H1 (cell line): ENCODE data around the gene R3HDM2. TPM values are rescaled to one million over a fixed set of nuclear protein-coding genes. Genes with fewer than 3 reads are reported as not detected.

Source experiments
- ATF2 ChIP-seq: IDR thresholded peaks from 2 replicates; pipeline ENCODE4 v1.6.1; 2012; ENCODE audit warnings: low read length, inconsistent platforms
- BRCA1 ChIP-seq: IDR thresholded peaks from 2 replicates; pipeline ENCODE4 v1.6.1; 2012; ENCODE audit warnings: low read depth, low read length, improper control_type of control experiment
- CBX5 ChIP-seq: fragments of 300-800, 300-1000 bp; sonication (generic); IDR thresholded peaks from 2 replicates; pipeline ENCODE4 v1.7.1; 2016; ENCODE audit warnings: antibody characterized with exemption, low read length, low read depth
- CHD2 ChIP-seq: IDR thresholded peaks from 2 replicates; pipeline ENCODE4 v1.6.1; 2012; ENCODE audit warnings: low read length, improper control_type of control experiment
- CREB1 ChIP-seq: IDR thresholded peaks from 2 replicates; pipeline ENCODE4 v1.6.1; 2012; ENCODE audit warnings: inconsistent platforms
- CTCF ChIP-seq, 3 experiments: IDR thresholded peaks; 1 replicate in 2 of 3; 2 replicates in 1 of 3; pipeline versions ENCODE4 v1.5.1 to v1.6.1; 2011; ENCODE audit warnings: low read length in 3 of 3, mild to moderate bottlenecking in 3 of 3, inconsistent platforms in 2 of 3, low read depth in 1 of 3, moderate library complexity in 1 of 3; ENCODE audit not compliant: insufficient read depth in 1 of 3; ENCODE audit errors: control extremely low read depth in 1 of 3
- EZH2 ChIP-seq: fragments of 200-600 bp; sonication (generic); IDR thresholded peaks from 2 replicates; pipeline ENCODE4 v1.7.1; 2012; ENCODE audit warnings: low read depth, mild to moderate bottlenecking, moderate library complexity, low read length, inconsistent platforms; ENCODE audit not compliant: severe bottlenecking
- GABPA ChIP-seq: IDR thresholded peaks from 2 replicates; pipeline ENCODE4 v1.6.1; 2011; ENCODE audit warnings: mild to moderate bottlenecking, low read length, moderate library complexity, borderline replicate concordance; ENCODE audit not compliant: insufficient read depth
- JUN ChIP-seq: IDR thresholded peaks from 2 replicates; pipeline ENCODE4 v1.6.1; 2011; ENCODE audit warnings: low read depth, mild to moderate bottlenecking, improper control_type of control experiment, low read length
- MAFK ChIP-seq: IDR thresholded peaks from 2 replicates; pipeline ENCODE4 v1.6.1; 2012; ENCODE audit warnings: low read depth, mild to moderate bottlenecking, improper control_type of control experiment, low read length
- NRF1 ChIP-seq: IDR thresholded peaks from 2 replicates; pipeline ENCODE4 v1.6.1; 2011; ENCODE audit warnings: mild to moderate bottlenecking, low read depth, low read length, improper control_type of control experiment
- POU5F1 ChIP-seq: IDR thresholded peaks from 2 replicates; pipeline ENCODE4 v1.6.1; 2011; ENCODE audit warnings: low read depth, mild to moderate bottlenecking, low read length, moderate library complexity
- RFX5 ChIP-seq: IDR thresholded peaks from 2 replicates; pipeline ENCODE4 v1.6.1; 2011; ENCODE audit warnings: low read depth, low read length, improper control_type of control experiment, borderline replicate concordance
- SAP30 ChIP-seq: fragments of 300-600 bp; sonication (generic); IDR thresholded peaks from 2 replicates; pipeline ENCODE4 v1.7.1; 2012; ENCODE audit warnings: low read length, moderate library complexity, mild to moderate bottlenecking, inconsistent platforms; ENCODE audit not compliant: insufficient read depth, insufficient replicate concordance
- SIN3A ChIP-seq, 2 experiments: IDR thresholded peaks in 1 of 2; conservative IDR thresholded peaks in 1 of 2; 2 replicates each; pipeline ENCODE4 v1.6.1; 2011 to 2012; ENCODE audit warnings: low read length in 2 of 2, improper control_type of control experiment in 1 of 2, low read depth in 1 of 2, mild to moderate bottlenecking in 1 of 2
- SIRT6 ChIP-seq: IDR thresholded peaks from one replicate; pipeline ENCODE4 v1.7.1; 2012; ENCODE audit warnings: low read length, inconsistent platforms
- SP2 ChIP-seq: IDR thresholded peaks from 2 replicates; pipeline ENCODE4 v1.6.1; 2012; ENCODE audit warnings: mild to moderate bottlenecking, low read length, inconsistent platforms
- SRF ChIP-seq: IDR thresholded peaks from 2 replicates; pipeline ENCODE4 v1.6.1; 2011; ENCODE audit warnings: mild to moderate bottlenecking, low read depth, low read length, moderate library complexity
- TAF1 ChIP-seq: IDR thresholded peaks from 2 replicates; pipeline ENCODE4 v1.6.1; 2011; ENCODE audit warnings: mild to moderate bottlenecking, low read depth, low read length
- TCF12 ChIP-seq: IDR thresholded peaks from 2 replicates; pipeline ENCODE4 v1.6.1; 2011; ENCODE audit warnings: low read depth, mild to moderate bottlenecking, low read length
- polyA plus RNA-seq, 7 experiments: library from polyadenylated mRNA; depleted of rRNA in 3 of 7; stranded (reverse) in 5 of 7; unstranded in 2 of 7; fragments of >200 nt in 5 of 7; fragments of 200-250 nt in 2 of 7; gene quantifications; 1 replicate in 5 of 7; 2 replicates in 1 of 7; 4 replicates in 1 of 7; pipeline versions ENCODE4 v1.2.1 to v1.2.3, GENCODE V29; 2011 to 2013; ENCODE audit warnings: missing spikeins in 2 of 7, mixed read lengths in 2 of 7
- total RNA-seq: library from RNA; stranded (reverse); fragmentation: NEBNext Ultra II Directional; extraction: Animal tissue kit (Norgen Biotek cat#: 25700); gene quantifications from 2 replicates; pipeline ENCODE4 v1.2.1, GENCODE V29; 2021

Gene R3HDM2
- total and polyA plus RNA-seq, 2 of the 8 experiments (the other 6 are each of a cell fraction or from before 2014, with no cell fraction given): 25.6 to 27.0 TPM

- TF ChIP-seq POU5F1 (no peak), NRF1 (no peak; the same call in 1 of the 2 replicates), TCF12 (no peak), MAFK (no peak), TAF1 (0 out of 2 replicates have a peak, but pooled peaks have one; percentile 1), SAP30 (no peak), CREB1 (no peak), ATF2 (no peak), SRF (no peak), SIN3A (conservative IDR thresholded peaks at IDR 0.05 in 1 of 2, IDR thresholded peaks at IDR 0.05 in 1 of 2; ENCODE audit: low read depth in 1 of 2, low read length in 2 of 2) (no peak), CTCF (IDR thresholded peaks at IDR 0.05; ENCODE audit: control extremely low read depth in 1 of 3, insufficient read depth in 1 of 3, low read depth in 1 of 3, low read length in 3 of 3) (0 out of 4 replicates have a peak, but pooled peaks of 1 of the 3 experiments have one; percentile 4), EZH2 (peak; percentile 89), SIRT6 (no peak), SP2 (no peak), JUN (no peak), CBX5 (no peak), BRCA1 (no peak), RFX5 (no peak), CHD2 (no peak), GABPA (no peak)
Measured at GRCh38 chr12:57475271-57476161, 44.7 kb upstream of the R3HDM2 start (continued).
